ENCODE results near the gene ASCC2.

Gene ASCC2

GRCh38 chr22:29819501-29819900, 18.6 kb downstream of the ASCC2 start:
- no peak for DNase-seq

- no peak for DNase-seq
Observed at GRCh38 chr22:29817724-29818123, 20.4 kb downstream of the ASCC2 start.

- DNase-seq = no peak
Observed at GRCh38 chr22:29816980-29817379, 21.1 kb downstream of the ASCC2 start.

DNA sequence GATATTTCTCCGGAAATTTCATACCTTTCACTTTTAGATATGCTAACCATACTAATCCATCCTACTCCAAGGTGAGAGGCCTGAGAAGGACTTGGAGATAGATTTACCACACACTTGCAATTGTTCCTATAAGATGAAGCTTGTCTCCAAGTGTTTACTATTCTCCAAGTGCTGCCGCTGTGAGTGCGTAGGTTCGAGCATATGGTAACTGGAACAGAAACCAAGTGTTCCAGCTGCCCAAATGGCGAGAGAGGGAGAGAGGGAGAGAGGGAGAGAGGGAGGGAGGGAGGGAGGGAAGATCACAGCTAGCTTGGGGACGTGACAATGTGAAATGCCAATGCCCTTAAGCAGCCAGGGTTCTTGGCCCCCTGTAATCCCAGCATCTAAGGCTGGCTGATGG, 21.5 kb downstream of the ASCC2 start:
- DNase-seq = no peak

GRCh38 chr22:29816128-29816527, 21.9 kb downstream of the ASCC2 start:
- no peak for DNase-seq

DNA sequence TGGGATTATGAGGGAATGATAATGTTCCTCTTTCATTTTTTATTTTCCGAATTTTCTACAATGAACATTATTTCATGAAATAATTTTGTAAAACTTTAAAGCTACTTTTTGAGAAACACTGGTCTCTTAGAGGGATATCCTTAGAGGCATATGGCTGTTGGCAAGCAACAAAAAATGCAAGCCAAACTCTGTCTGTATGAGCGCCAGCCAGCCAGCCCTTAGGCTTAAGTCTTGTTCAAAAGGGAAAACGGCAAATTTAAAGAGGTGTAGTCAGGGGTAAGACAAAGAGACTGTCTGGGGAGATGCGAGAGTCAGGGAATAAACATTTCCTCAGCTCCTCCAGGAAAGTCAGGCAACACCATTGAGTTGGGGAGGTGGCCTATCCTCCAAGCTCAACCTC, 22.5 kb downstream of the ASCC2 start:
- DNase-seq = no peak

DNA sequence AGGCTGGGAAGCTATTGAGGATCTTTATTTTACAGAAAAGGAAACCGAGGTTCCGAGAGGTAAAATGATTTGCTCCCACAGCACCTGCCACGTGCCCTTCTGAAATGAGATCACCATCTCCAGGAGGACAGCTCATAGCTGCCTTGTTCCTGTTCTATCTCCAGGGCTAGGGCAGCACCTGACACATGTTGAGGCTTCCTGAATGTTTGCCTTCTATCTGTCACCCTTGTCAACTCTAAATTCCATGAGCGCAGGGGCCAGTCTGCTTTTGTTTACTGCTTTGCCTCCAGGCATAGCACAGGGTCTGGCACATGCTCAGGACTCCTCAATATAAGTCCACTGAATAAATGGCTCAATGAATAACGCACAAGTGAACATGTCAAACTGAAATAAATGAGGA, 24.1 kb downstream of the ASCC2 start:
- DNase-seq = no peak

- DNase-seq = no peak
Observed at GRCh38 chr22:29813563-29813962, 24.5 kb downstream of the ASCC2 start.

DNA sequence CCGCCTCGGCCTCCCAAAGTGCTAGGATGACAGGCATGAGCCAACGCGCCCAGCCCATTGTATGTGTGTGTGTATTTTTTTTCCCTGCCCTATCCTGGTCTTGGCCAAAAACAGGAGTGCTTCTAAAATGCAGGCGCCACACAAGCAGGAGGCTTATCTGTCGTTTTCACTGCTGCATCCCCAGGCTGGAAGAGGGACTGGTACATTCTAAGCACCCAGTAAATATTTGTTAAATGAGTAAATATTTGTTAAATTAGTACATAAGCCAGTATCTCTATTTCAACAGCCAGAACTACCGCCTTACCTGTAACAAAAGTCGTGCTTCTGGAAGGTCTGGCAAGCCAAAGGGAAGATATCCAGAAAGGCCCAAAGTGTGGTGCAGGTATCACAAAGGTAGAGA, 24.9 kb downstream of the ASCC2 start:
- DNase-seq = no peak

- DNase-seq = no peak
Observed at GRCh38 chr22:29811377-29811776, 26.7 kb downstream of the ASCC2 start.

GRCh38 chr22:29810216-29810615, 27.9 kb downstream of the ASCC2 start:
- no peak for DNase-seq

- DNase-seq = no peak
Observed at GRCh38 chr22:29806196-29806595, 31.9 kb downstream of the ASCC2 start.

DNA sequence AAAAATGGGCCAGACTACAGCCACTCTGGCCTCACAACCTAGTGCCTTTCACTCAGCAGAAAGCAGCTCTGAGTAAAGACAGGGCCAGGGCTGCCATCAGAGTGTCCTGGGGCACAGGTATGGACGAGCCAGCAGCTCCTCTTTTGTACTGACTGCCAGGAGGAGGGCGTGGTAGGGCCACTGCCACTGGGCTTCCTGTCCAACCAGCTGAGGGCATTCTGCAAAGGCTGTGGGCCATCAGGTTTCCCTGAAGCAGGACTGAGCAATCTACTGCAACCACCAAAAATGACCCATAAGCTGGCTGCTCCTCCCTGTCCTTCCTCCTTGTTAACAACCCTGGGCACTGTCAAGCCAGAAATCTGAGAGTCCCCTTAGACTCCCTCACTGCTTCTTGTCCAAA, 33.1 kb downstream of the ASCC2 start:
- no peak for DNase-seq

GRCh38 chr22:29803190-29803589, 34.9 kb downstream of the ASCC2 start:
- no peak for DNase-seq

- DNase-seq = no peak
Observed at GRCh38 chr22:29801796-29802195, 36.3 kb downstream of the ASCC2 start.

GRCh38 chr22:29801153-29801552, 36.9 kb downstream of the ASCC2 start:
- no peak for DNase-seq

GRCh38 chr22:29799217-29799680, 38.8 kb downstream of the ASCC2 start:
- no peak for DNase-seq

DNA sequence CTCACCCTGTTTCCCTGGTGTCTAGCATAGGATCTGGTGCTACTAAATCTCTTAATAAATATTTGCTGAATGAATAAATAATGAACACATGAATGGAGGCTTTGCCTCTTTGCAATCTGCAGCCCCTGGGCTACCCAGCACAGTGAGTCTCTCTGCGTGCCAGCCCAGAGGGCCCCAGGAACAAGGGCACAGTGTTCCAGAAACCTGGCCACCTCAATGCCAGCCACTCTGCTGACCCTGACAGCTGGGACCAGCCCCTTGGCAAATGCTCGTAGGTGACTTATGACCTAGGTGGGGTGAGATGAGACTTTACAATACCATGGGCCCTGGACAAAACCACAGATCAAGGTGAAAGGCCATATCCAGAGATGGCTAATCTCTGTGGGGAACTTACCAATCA, 39.3 kb downstream of the ASCC2 start:
- DNase-seq = no peak

DNA sequence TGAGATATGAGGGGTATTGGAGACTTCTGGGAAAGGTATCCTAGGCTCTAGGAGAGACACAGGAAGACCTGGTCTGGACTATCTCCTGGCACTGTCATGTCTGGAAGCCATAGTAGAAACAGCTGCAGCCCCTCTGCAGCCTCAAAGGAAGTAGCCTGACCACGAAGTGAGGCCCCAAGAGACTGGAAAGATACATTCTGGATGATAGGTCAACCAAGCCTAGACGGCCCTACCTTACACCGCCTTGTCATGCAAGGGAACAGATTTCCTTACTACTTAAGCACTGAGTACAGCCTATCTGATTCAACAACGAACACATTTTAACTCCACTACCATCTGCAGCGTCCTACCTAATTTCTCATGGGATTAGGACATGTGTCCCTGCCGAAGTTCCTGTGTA, 39.8 kb downstream of the ASCC2 start:
- DNase-seq = no peak

GRCh38 chr22:29797351-29797750, 40.7 kb downstream of the ASCC2 start:
- DNase-seq = no peak

- DNase-seq = no peak
Observed at GRCh38 chr22:29795663-29796062, 42.4 kb downstream of the ASCC2 start.

GRCh38 chr22:29793396-29793795, 44.7 kb downstream of the ASCC2 start:
- no peak for DNase-seq

- DNase-seq = no peak
Observed at GRCh38 chr22:29790061-29790460, 48.0 kb downstream of the ASCC2 start.

DNA sequence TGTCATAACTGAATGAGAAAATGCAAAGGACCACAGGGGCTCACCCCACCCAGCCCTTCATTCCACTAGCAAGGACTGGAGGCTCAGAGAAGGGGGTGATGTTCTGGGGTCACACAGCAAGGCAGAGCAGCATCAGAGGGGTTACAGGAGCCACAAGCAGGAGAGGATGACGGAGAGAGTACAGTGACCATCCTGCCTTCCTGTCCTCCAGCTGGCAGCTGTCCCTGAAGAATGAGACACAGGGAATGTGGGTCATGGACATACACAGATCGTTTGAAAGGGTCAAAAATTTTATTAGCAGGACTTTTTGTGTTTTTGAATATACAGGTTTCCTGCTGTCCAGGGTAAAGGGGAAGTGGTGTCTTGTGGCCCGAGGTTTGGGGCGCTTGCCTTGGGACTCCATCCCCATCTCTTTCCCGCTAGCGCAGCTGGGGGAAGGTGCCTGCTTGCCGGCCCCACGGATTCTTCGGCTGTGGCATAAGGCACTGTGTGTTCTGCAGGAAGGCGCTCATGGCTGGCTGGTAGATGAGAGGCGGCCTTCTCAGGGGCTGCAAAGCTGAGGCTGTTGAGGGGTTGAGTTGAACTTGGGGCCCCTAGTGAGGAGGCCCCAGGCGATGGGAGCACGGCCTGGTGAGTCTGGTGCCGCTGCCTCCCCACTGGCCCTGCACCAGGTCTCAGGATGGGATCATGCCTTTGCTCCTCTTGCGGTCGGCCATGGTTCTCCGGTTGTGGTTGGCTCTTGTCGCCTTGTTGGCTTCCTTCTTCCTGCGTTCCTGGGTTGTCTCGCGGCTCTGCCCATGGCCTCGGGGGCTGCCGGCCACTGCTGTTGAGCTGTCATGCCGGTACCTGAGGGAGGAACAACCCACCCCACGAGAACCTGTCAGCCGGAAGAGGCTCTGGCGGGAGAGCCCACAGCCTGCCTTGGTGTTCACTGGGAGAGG, 49.5 kb downstream of the ASCC2 start:
- no peak for DNase-seq
